HepG2 (cell line): ENCODE data around the gene STAT5A. TPM values are rescaled to one million over a fixed set of nuclear protein-coding genes. Genes with fewer than 3 reads are reported as not detected.

Source experiments
- FOXJ3 ChIP-seq: sonication (generic); formaldehyde crosslinking; IDR thresholded peaks from 2 replicates; pipeline ENCODE4 v1.4.0; 2020; ENCODE audit warnings: missing genetic modification reagents, mild to moderate bottlenecking, borderline replicate concordance
- FOXP1 ChIP-seq, 2 experiments: fragments of 450-650 bp in 1 of 2; IDR thresholded peaks; 2 replicates each; pipeline ENCODE4 v1.6.1; 2017 to 2018; ENCODE audit warnings: antibody characterized with exemption in 1 of 2
- HNRNPK ChIP-seq: fragments of 200-400 bp; formaldehyde crosslinking; IDR thresholded peaks from 2 replicates; pipeline ENCODE4 v1.6.1; 2018; ENCODE audit warnings: low read length, low read depth, moderate library complexity, mild to moderate bottlenecking; ENCODE audit not compliant: poor library complexity, severe bottlenecking
- HNRNPUL1 ChIP-seq: fragments of 200-400 bp; formaldehyde crosslinking; IDR thresholded peaks from 2 replicates; pipeline ENCODE4 v1.6.1; 2017; ENCODE audit warnings: low read depth, mild to moderate bottlenecking, low read length, moderate library complexity
- MED13 ChIP-seq: sonication (generic); formaldehyde crosslinking; IDR thresholded peaks from 2 replicates; pipeline ENCODE4 v1.5.0; 2020; ENCODE audit warnings: missing genetic modification reagents
- SNAPC2 ChIP-seq: sonication (generic); formaldehyde crosslinking; IDR thresholded peaks from 2 replicates; pipeline ENCODE4 v1.8.1; 2022; ENCODE audit warnings: mild to moderate bottlenecking, missing genetic modification reagents
- SP5 ChIP-seq: IDR thresholded peaks from 2 replicates; pipeline ENCODE4 v1.6.1; 2016; ENCODE audit warnings: low read depth, borderline replicate concordance
- WIZ ChIP-seq: sonication (generic); formaldehyde crosslinking; IDR thresholded peaks from 2 replicates; pipeline ENCODE4 v1.5.1; 2020; ENCODE audit warnings: mild to moderate bottlenecking, missing genetic modification reagents
- ZNF230 ChIP-seq: sonication (generic); formaldehyde crosslinking; IDR thresholded peaks from 2 replicates; pipeline ENCODE4 v1.4.0; 2020; ENCODE audit warnings: mild to moderate bottlenecking, missing genetic modification reagents
- ZNF501 ChIP-seq: sonication (generic); formaldehyde crosslinking; IDR thresholded peaks from 2 replicates; pipeline ENCODE4 v1.5.1; 2020; ENCODE audit warnings: mild to moderate bottlenecking, moderate library complexity, missing genetic modification reagents
- ZNF788 ChIP-seq: sonication (generic); formaldehyde crosslinking; IDR thresholded peaks from 2 replicates; pipeline ENCODE4 v1.5.0; 2020; ENCODE audit warnings: mild to moderate bottlenecking, missing genetic modification reagents, borderline replicate concordance
- ZNF841 ChIP-seq: sonication (generic); formaldehyde crosslinking; IDR thresholded peaks from 2 replicates; pipeline ENCODE4 v1.8.1; 2023; ENCODE audit warnings: missing genetic modification reagents, borderline replicate concordance
- polyA plus RNA-seq, 8 experiments: library from polyadenylated mRNA; depleted of rRNA in 3 of 8; stranded (reverse) in 7 of 8; unstranded in 1 of 8; fragments of >200 nt; fragmentation: Illumina TruSeq in 4 of 8; extraction: Trizol in 4 of 8; gene quantifications; 2 replicates each; pipeline versions ENCODE4 v1.2.1 to v1.2.3, GENCODE V29; 2011 to 2016; ENCODE audit warnings: low read depth in 4 of 8, missing spikeins in 1 of 8, mixed read lengths in 1 of 8; ENCODE audit not compliant: insufficient read depth in 1 of 8
- total RNA-seq, 5 experiments: library from RNA; depleted of rRNA; stranded (reverse); fragments of >200 nt; fragmentation: Illumina TruSeq; extraction: Trizol; gene quantifications; 2 replicates each; pipeline ENCODE4 v1.2.3, GENCODE V29; 2016; ENCODE audit warnings: low read depth in 1 of 5
- TF ChIP-seq, protein P1 (sequence below): sonication (generic); formaldehyde crosslinking; IDR thresholded peaks from 2 replicates; pipeline ENCODE4 v1.8.0; 2022; ENCODE audit warnings: missing genetic modification reagents, mild to moderate bottlenecking, moderate library complexity, borderline replicate concordance
- TF ChIP-seq, protein P2 (sequence below): sonication (generic); formaldehyde crosslinking; IDR thresholded peaks from 2 replicates; pipeline ENCODE4 v1.4.0; 2020; ENCODE audit warnings: mild to moderate bottlenecking, missing genetic modification reagents
- TF ChIP-seq, protein P3 (sequence below): sonication (generic); formaldehyde crosslinking; IDR thresholded peaks from 2 replicates; pipeline ENCODE4 v1.4.0; 2020; ENCODE audit warnings: low read depth, mild to moderate bottlenecking, missing genetic modification reagents
- TF ChIP-seq, protein P4 (sequence below): sonication (generic); formaldehyde crosslinking; IDR thresholded peaks from 2 replicates; pipeline ENCODE4 v1.4.0; 2020; ENCODE audit warnings: missing genetic modification reagents
- TF ChIP-seq, protein P5 (sequence below): IDR thresholded peaks from 2 replicates; pipeline ENCODE4 v1.6.1; 2012; ENCODE audit warnings: low read depth, low read length, improper control_type of control experiment

Gene STAT5A
- total and polyA plus RNA-seq, 2 of the 13 experiments (the other 11 are each of a cell fraction or from before 2014, with no cell fraction given): 1.4 to 4.1 TPM

DNA sequence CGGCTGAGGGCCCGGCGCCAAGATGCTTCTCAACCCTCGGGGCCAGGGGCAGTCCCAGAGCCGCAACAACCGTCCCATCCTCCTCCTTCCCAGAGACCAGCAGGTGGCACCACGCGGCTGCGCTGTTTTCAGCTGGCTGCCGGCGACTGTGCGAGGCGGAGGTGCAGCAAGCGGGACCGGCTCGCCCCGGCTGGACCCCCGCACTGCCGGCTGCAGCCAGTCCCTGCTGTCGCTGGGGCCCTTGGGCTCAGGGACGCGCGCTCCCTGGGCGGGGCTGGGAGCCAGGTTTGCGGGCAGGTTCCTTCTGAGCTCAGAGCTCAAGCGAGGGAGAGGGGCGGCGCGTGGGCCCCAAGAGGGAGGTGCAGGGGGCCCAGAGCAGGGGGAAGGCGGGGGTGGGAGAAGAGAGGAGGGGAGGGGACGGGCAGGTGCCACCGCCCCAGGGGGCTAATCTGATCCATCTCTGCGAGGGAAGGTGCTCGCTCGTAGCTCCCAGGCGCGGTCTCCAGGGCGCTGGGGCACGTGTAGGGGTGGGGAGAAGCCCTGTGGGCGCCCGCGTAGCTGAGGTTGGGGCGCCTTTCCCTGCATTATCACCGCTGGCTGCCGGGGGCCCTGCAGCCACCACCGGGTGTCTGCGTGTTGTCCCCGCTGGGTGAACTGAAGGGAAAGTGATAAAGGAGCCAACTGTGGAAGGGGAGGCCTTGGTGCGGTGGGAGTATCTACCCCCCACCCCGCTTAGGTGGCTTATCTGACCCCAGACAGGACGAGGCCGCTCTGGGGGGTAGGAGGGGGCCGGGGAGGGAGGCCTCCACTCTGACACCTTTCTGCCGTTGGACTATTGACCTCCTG lies 24.2 kb downstream of the STAT5A start (continued):
- TF ChIP-seq, protein P1, sequence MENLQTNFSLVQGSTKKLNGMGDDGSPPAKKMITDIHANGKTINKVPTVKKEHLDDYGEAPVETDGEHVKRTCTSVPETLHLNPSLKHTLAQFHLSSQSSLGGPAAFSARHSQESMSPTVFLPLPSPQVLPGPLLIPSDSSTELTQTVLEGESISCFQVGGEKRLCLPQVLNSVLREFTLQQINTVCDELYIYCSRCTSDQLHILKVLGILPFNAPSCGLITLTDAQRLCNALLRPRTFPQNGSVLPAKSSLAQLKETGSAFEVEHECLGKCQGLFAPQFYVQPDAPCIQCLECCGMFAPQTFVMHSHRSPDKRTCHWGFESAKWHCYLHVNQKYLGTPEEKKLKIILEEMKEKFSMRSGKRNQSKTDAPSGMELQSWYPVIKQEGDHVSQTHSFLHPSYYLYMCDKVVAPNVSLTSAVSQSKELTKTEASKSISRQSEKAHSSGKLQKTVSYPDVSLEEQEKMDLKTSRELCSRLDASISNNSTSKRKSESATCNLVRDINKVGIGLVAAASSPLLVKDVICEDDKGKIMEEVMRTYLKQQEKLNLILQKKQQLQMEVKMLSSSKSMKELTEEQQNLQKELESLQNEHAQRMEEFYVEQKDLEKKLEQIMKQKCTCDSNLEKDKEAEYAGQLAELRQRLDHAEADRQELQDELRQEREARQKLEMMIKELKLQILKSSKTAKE (CRISPR knock-in tag): no peak
- TF ChIP-seq ZNF230 (CRISPR knock-in tag) (peak; percentile 74), SP5 (CRISPR knock-in tag) (peak; percentile 83), ZNF788 (CRISPR knock-in tag) (peak; percentile 97), SNAPC2 (CRISPR knock-in tag) (no peak; the same call in 1 of the 2 replicates), ZNF841 (CRISPR knock-in tag) (no peak), FOXJ3 (CRISPR knock-in tag) (no peak), ZNF501 (no peak), HNRNPK (peak; percentile 93), MED13 (0 out of 2 replicates have a peak, but pooled peaks have one; percentile 63), WIZ (CRISPR knock-in tag) (no peak), FOXP1 (IDR thresholded peaks at IDR 0.05) (no peak), FOXP1 (CRISPR knock-in tag; IDR thresholded peaks at IDR 0.05) (no peak), HNRNPUL1 (no peak)
- TF ChIP-seq, protein P2, sequence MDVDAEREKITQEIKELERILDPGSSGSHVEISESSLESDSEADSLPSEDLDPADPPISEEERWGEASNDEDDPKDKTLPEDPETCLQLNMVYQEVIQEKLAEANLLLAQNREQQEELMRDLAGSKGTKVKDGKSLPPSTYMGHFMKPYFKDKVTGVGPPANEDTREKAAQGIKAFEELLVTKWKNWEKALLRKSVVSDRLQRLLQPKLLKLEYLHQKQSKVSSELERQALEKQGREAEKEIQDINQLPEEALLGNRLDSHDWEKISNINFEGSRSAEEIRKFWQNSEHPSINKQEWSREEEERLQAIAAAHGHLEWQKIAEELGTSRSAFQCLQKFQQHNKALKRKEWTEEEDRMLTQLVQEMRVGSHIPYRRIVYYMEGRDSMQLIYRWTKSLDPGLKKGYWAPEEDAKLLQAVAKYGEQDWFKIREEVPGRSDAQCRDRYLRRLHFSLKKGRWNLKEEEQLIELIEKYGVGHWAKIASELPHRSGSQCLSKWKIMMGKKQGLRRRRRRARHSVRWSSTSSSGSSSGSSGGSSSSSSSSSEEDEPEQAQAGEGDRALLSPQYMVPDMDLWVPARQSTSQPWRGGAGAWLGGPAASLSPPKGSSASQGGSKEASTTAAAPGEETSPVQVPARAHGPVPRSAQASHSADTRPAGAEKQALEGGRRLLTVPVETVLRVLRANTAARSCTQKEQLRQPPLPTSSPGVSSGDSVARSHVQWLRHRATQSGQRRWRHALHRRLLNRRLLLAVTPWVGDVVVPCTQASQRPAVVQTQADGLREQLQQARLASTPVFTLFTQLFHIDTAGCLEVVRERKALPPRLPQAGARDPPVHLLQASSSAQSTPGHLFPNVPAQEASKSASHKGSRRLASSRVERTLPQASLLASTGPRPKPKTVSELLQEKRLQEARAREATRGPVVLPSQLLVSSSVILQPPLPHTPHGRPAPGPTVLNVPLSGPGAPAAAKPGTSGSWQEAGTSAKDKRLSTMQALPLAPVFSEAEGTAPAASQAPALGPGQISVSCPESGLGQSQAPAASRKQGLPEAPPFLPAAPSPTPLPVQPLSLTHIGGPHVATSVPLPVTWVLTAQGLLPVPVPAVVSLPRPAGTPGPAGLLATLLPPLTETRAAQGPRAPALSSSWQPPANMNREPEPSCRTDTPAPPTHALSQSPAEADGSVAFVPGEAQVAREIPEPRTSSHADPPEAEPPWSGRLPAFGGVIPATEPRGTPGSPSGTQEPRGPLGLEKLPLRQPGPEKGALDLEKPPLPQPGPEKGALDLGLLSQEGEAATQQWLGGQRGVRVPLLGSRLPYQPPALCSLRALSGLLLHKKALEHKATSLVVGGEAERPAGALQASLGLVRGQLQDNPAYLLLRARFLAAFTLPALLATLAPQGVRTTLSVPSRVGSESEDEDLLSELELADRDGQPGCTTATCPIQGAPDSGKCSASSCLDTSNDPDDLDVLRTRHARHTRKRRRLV: peak; percentile 45; the same call in 1 of the 2 replicates
- TF ChIP-seq, protein P3, sequence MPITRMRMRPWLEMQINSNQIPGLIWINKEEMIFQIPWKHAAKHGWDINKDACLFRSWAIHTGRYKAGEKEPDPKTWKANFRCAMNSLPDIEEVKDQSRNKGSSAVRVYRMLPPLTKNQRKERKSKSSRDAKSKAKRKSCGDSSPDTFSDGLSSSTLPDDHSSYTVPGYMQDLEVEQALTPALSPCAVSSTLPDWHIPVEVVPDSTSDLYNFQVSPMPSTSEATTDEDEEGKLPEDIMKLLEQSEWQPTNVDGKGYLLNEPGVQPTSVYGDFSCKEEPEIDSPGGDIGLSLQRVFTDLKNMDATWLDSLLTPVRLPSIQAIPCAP (CRISPR knock-in tag): no peak
- TF ChIP-seq, protein P4, sequence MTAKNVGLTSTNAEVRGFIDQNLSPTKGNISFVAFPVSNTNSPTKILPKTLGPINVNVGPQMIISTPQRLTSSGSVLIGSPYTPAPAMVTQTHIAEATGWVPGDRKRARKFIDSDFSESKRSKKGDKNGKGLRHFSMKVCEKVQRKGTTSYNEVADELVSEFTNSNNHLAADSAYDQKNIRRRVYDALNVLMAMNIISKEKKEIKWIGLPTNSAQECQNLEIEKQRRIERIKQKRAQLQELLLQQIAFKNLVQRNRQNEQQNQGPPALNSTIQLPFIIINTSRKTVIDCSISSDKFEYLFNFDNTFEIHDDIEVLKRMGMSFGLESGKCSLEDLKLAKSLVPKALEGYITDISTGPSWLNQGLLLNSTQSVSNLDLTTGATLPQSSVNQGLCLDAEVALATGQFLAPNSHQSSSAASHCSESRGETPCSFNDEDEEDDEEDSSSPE: peak; percentile 70
- TF ChIP-seq, protein P5, sequence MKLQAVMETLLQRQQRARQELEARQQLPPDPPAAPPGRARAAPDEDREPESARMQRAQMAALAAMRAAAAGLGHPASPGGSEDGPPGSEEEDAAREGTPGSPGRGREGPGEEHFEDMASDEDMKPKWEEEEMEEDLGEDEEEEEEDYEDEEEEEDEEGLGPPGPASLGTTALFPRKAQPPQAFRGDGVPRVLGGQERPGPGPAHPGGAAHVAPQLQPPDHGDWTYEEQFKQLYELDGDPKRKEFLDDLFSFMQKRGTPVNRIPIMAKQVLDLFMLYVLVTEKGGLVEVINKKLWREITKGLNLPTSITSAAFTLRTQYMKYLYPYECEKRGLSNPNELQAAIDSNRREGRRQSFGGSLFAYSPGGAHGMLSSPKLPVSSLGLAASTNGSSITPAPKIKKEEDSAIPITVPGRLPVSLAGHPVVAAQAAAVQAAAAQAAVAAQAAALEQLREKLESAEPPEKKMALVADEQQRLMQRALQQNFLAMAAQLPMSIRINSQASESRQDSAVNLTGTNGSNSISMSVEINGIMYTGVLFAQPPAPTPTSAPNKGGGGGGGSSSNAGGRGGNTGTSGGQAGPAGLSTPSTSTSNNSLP: no peak
